Endothelial cell of umbilical vein (primary cell): ENCODE measurements around the gene SERPINB2. TPM values are rescaled to one million over a fixed set of nuclear protein-coding genes. Genes with fewer than 3 reads are reported as not detected.

Source experiments
- BruUV-seq: library from RNA; stranded (reverse); fragments of 400-500 nt; replicated peaks from 2 replicates; lab custom pipeline; 2021; lab: Mats Ljungman, UMichigan
- CTCF ChIA-PET: fragments of 300-600, 350-600 bp; sonication (Branson Sonifier 250); formaldehyde crosslinking; loops from one replicate; lab custom pipeline; 2021; ENCODE audit warnings: antibody characterized with exemption, inconsistent platforms; lab: Charles Lee
- POLR2A ChIA-PET: fragments of 300-600, 350-600 bp; sonication (Branson Sonifier 250); formaldehyde crosslinking; loops from one replicate; lab custom pipeline; 2021; ENCODE audit warnings: antibody characterized with exemption, inconsistent platforms; lab: Charles Lee
- DNase-seq: peaks from one replicate; pipeline ENCODE4 v3.0.0-alpha.2; 2011; ENCODE audit warnings: low read depth, low spot score
- FAIRE-seq: peaks from 2 replicates; lab custom pipeline; 2011; peaks lifted over from hg19 to GRCh38; lab: Jason Lieb, UNC
- H2AFZ ChIP-seq: 2 replicates; pipeline ENCODE4 v1.6.0; 2012; ENCODE audit warnings: low read depth, low read length, control low read depth, inconsistent platforms
- H3K27ac ChIP-seq: 2 replicates; pipeline ENCODE4 v1.5.1; 2011; ENCODE audit warnings: low read depth, mild to moderate bottlenecking, control low read depth, low read length, moderate library complexity; ENCODE audit not compliant: insufficient read depth
- H3K27me3 ChIP-seq, 2 experiments: 2 replicates each; pipeline versions ENCODE4 v1.6.0 to v1.6.1; 2011; ENCODE audit warnings: low read length in 2 of 2, mixed read lengths in 1 of 2; ENCODE audit not compliant: control insufficient read depth in 2 of 2, insufficient read depth in 2 of 2
- H3K36me3 ChIP-seq, 2 experiments: 2 replicates in 1 of 2; 3 replicates in 1 of 2; pipeline ENCODE4 v1.5.1; 2011; ENCODE audit warnings: low read length in 2 of 2, mild to moderate bottlenecking in 1 of 2, moderate library complexity in 1 of 2; ENCODE audit not compliant: control insufficient read depth in 2 of 2, insufficient read depth in 2 of 2; ENCODE audit errors: extremely low read depth in 1 of 2
- H3K4me1 ChIP-seq: 3 replicates; pipeline ENCODE4 v1.5.1; 2011; ENCODE audit warnings: mild to moderate bottlenecking, low read length; ENCODE audit not compliant: control insufficient read depth, insufficient read depth; ENCODE audit errors: extremely low read depth
- H3K4me2 ChIP-seq: 2 replicates; pipeline ENCODE4 v1.6.1; 2011; ENCODE audit warnings: low read length, control low read depth, mixed read lengths; ENCODE audit not compliant: insufficient read depth
- H3K4me3 ChIP-seq, 3 experiments: fragments of 200-600 bp in 1 of 3; sonication (generic), shearing (Covaris generic) in 1 of 3; replicated peaks in 1 of 3; 2 replicates each; pipeline ENCODE4 v1.5.1; 2011 to 2016; ENCODE audit warnings: control low read depth in 3 of 3, low read length in 3 of 3, mild to moderate bottlenecking in 2 of 3, inconsistent platforms in 1 of 3, low read depth in 1 of 3, moderate library complexity in 1 of 3; ENCODE audit not compliant: insufficient read depth in 1 of 3
- H3K79me2 ChIP-seq: 2 replicates; pipeline ENCODE4 v1.6.0; 2012; ENCODE audit warnings: low read length, inconsistent platforms; ENCODE audit not compliant: control insufficient read depth, insufficient read depth
- H3K9ac ChIP-seq: replicated peaks from 2 replicates; pipeline ENCODE3; 2011; ENCODE audit warnings: low read length, control low read depth; ENCODE audit not compliant: insufficient read depth; ENCODE audit errors: extremely low read depth
- H3K9me1 ChIP-seq: replicated peaks from 3 replicates; pipeline ENCODE4 v1.6.0; 2011; ENCODE audit warnings: mild to moderate bottlenecking, low read length; ENCODE audit not compliant: control insufficient read depth, insufficient read depth; ENCODE audit errors: extremely low read depth
- H3K9me3 ChIP-seq: replicated peaks from 2 replicates; pipeline ENCODE4 v1.5.1; 2012; ENCODE audit warnings: low read length, inconsistent platforms; ENCODE audit not compliant: control insufficient read depth, insufficient read depth
- H4K20me1 ChIP-seq: replicated peaks from 2 replicates; pipeline ENCODE3; 2011; ENCODE audit warnings: mild to moderate bottlenecking, low read length; ENCODE audit not compliant: control insufficient read depth, insufficient read depth; ENCODE audit errors: extremely low read depth
- EZH2 ChIP-seq: IDR thresholded peaks from 2 replicates; pipeline ENCODE4 v1.6.1; 2012; ENCODE audit warnings: borderline replicate concordance, low read depth, mild to moderate bottlenecking, moderate library complexity, low read length, inconsistent platforms; ENCODE audit not compliant: severe bottlenecking
- FOS ChIP-seq: IDR thresholded peaks from 2 replicates; pipeline ENCODE4 v1.6.1; 2011; ENCODE audit warnings: mild to moderate bottlenecking, low read length, moderate library complexity, borderline replicate concordance; ENCODE audit not compliant: insufficient read depth
- JUN ChIP-seq: IDR thresholded peaks from 2 replicates; pipeline ENCODE4 v1.6.1; 2011; ENCODE audit warnings: borderline replicate concordance, low read depth; ENCODE audit not compliant: insufficient read length, insufficient read depth
- MAX ChIP-seq: IDR thresholded peaks from 2 replicates; pipeline ENCODE4 v1.6.1; 2011; ENCODE audit not compliant: insufficient read depth, insufficient read length
- MYC ChIP-seq: IDR thresholded peaks from one replicate; pipeline ENCODE4 v1.6.1; 2011; ENCODE audit warnings: mild to moderate bottlenecking, low read depth, low read length
- POLR2A ChIP-seq: IDR thresholded peaks from 2 replicates; pipeline ENCODE4 v1.6.1; 2012; ENCODE audit warnings: low read depth, mild to moderate bottlenecking, control low read depth, low read length
- POLR2AphosphoS5 ChIP-seq: IDR thresholded peaks from 2 replicates; pipeline ENCODE4 v1.6.1; 2012; ENCODE audit warnings: low read depth, mild to moderate bottlenecking, control low read depth, low read length, moderate library complexity; ENCODE audit not compliant: insufficient read depth
- dilution Hi-C: fragments of 300-500 bp; cut with MboI; formaldehyde crosslinking; loops from one replicate; pipeline ENCODE4 v1.15.0; 2019; ENCODE audit warnings: low sequenced_read_pairs; ENCODE audit not compliant: extremely low pct_ligation_motif_present
- intact Hi-C: fragments of 100-400 bp; cut with micrococcal nuclease; formaldehyde crosslinking; loops from one replicate; pipeline ENCODE4 v1.10.0; 2022
- polyA plus RNA-seq, 4 experiments: library from polyadenylated mRNA; depleted of rRNA in 3 of 4; stranded (reverse) in 3 of 4; unstranded in 1 of 4; fragments of >200 nt; gene quantifications; 2 replicates each; pipeline versions ENCODE4 v1.2.1 to v1.2.3, GENCODE V29; 2011 to 2012; ENCODE audit warnings: missing spikeins in 1 of 4
- total RNA-seq: library from RNA; stranded (reverse); gene quantifications from 2 replicates; pipeline ENCODE4 v1.2.3, GENCODE V29; 2021
- TF ChIP-seq, protein P1 (sequence below), 2 donors: IDR thresholded peaks; 1 replicate in 1 of 2; 2 replicates in 1 of 2; pipeline ENCODE4 v1.5.1; 2011; ENCODE audit warnings: low read length in 2 of 2, mild to moderate bottlenecking in 2 of 2, moderate library complexity in 2 of 2, control low read depth in 1 of 2, inconsistent platforms in 1 of 2, low read depth in 1 of 2; ENCODE audit not compliant: insufficient read depth in 1 of 2; ENCODE audit errors: extremely low read depth in 1 of 2

Gene SERPINB2
- total and polyA plus RNA-seq, 2 donors (not counting 3 experiments of a cell fraction or from before 2014, with no cell fraction given), result 0.24 to 2.5 TPM

DNA sequence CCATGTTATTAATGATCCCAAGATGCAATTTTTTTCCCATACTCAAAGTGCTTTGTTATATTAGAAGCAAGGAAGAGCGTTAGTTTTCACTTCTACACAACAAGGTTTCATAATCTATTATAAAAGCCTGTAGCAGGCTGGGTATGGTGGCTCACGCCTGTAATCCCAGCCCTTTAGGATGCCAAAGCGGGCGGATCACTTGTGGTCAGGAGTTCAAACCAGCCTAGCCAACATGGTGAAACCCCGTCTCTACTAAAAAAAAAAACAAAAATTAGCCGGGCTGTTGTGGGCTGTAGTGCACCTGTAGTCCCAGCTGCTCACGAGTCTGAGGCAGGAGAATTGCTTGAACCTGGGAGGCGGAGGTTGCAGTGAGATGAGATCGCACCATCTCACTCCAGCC lies 19.0 kb upstream of the SERPINB2 start:
- no TSS peak for BruUV-seq
- H3K4me1 ChIP-seq, result no peaks in the 10 kb centered on the region
- POLR2A ChIA-PET, result no interaction called here
- no peaks in the 10 kb centered on the region for H3K9me3 ChIP-seq
- CTCF ChIA-PET, result interaction anchor here (1.7 kb wide), 1 partner anchor 8 kb away, joined by 5 read pairs; no protein-coding TSS in a partner anchor
- no peak overlapping the region for H3K4me2 ChIP-seq
- dilution Hi-C loops (no loop called here), intact Hi-C loops (no loop called here)
- no peaks in the 10 kb centered on the region for H3K36me3 ChIP-seq
- no peak overlapping the region for H3K9ac ChIP-seq
- TF ChIP-seq POLR2AphosphoS5 (no peak), MYC (no peak), JUN (no peak), POLR2A (no peak), EZH2 (no peak), FOS (no peak), MAX (no peak)
- TF ChIP-seq, protein P1, sequence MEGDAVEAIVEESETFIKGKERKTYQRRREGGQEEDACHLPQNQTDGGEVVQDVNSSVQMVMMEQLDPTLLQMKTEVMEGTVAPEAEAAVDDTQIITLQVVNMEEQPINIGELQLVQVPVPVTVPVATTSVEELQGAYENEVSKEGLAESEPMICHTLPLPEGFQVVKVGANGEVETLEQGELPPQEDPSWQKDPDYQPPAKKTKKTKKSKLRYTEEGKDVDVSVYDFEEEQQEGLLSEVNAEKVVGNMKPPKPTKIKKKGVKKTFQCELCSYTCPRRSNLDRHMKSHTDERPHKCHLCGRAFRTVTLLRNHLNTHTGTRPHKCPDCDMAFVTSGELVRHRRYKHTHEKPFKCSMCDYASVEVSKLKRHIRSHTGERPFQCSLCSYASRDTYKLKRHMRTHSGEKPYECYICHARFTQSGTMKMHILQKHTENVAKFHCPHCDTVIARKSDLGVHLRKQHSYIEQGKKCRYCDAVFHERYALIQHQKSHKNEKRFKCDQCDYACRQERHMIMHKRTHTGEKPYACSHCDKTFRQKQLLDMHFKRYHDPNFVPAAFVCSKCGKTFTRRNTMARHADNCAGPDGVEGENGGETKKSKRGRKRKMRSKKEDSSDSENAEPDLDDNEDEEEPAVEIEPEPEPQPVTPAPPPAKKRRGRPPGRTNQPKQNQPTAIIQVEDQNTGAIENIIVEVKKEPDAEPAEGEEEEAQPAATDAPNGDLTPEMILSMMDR (IDR thresholded peaks at IDR 0.05; ENCODE audit: extremely low read depth in 1 of 2, insufficient read depth in 1 of 2, low read depth in 1 of 2, low read length in 2 of 2), result no peak
- no peaks in the 10 kb centered on the region for H3K27me3 ChIP-seq
- no peak overlapping the region for H3K4me3 ChIP-seq
- no peak overlapping the region for H3K27ac ChIP-seq
- H2AFZ ChIP-seq, result no peak overlapping the region
- no peak for DNase-seq
- no peaks in the 10 kb centered on the region for H3K9me1 ChIP-seq
- no peaks in the 10 kb centered on the region for H3K79me2 ChIP-seq
- no peak for FAIRE-seq
- H4K20me1 ChIP-seq, result no peaks in the 10 kb centered on the region
